Measurements from ENCODE around the gene SLC25A41. TPM values are rescaled to one million over a fixed set of nuclear protein-coding genes. Genes with fewer than 3 reads are reported as not detected.

Gene SLC25A41
- total and polyA plus RNA-seq, 2 of the 8 experiments (the other 6 are each of a cell fraction or from before 2014, with no cell fraction given), result 0.50 TPM; not detected in 1

GRCh38 chr19:6467384-6467783 is 33.8 kb upstream of the SLC25A41 start (continued):
- TF ChIP-seq CHD7 (IDR thresholded peaks at IDR 0.05; ENCODE audit: insufficient replicate concordance, low read length) (no peak), RBBP5 (IDR thresholded peaks at IDR 0.05; ENCODE audit: borderline replicate concordance, low read depth, low read length) (no peak), MAX (IDR thresholded peaks at IDR 0.05) (no peak), TEAD4 (IDR thresholded peaks at IDR 0.05; ENCODE audit: low read depth, low read length) (no peak), SP1 (IDR thresholded peaks at IDR 0.05; ENCODE audit: low read depth, low read length) (no peak), CHD2 (IDR thresholded peaks at IDR 0.05; ENCODE audit: low read length) (no peak), CEBPB (IDR thresholded peaks at IDR 0.05; ENCODE audit: low read depth, low read length) (no peak), SIRT6 (IDR thresholded peaks at IDR 0.05; ENCODE audit: low read length) (no peak), BCL11A (IDR thresholded peaks at IDR 0.05; ENCODE audit: low read depth in 2 of 2, low read length in 2 of 2) (no peak), NRF1 (IDR thresholded peaks at IDR 0.05; ENCODE audit: low read depth, low read length) (no peak), BACH1 (IDR thresholded peaks at IDR 0.05; ENCODE audit: low read length) (no peak), SRF (IDR thresholded peaks at IDR 0.05; ENCODE audit: low read depth, low read length) (no peak), KDM4A (IDR thresholded peaks at IDR 0.05; ENCODE audit: low read depth, low read length, severe bottlenecking) (no peak)

Data from H1 (cell line).